WTC11 (cell line): ENCODE results near the gene TGM2. TPM values are rescaled to one million over a fixed set of nuclear protein-coding genes. Genes with fewer than 3 reads are reported as not detected.

Source experiments
- ATAC-seq: fragments of 200-7000 bp; cut with Tn5 transposase; 2 replicates; pipeline ENCODE4 v1.10.0; 2021; ENCODE audit warnings: mild to moderate bottlenecking, moderate library complexity
- CTCF ChIA-PET: fragments of 300-600 bp; sonication (Branson Sonifier 250); formaldehyde crosslinking; loops from one replicate; lab custom pipeline; 2021; ENCODE audit warnings: antibody characterized with exemption; lab: Charles Lee
- POLR2A ChIA-PET: fragments of 350-600 bp; sonication (Branson Sonifier 250); formaldehyde crosslinking; loops from one replicate; lab custom pipeline; 2021; ENCODE audit warnings: antibody characterized with exemption; lab: Charles Lee
- DNase-seq: peaks from one replicate; pipeline ENCODE4 v3.0.0; 2021; ENCODE audit warnings: low spot score
- H3K27ac Mint-ChIP-seq: 2 replicates; pipeline ENCODE4 v1.8.0; 2021; ENCODE audit warnings: mixed read lengths
- H3K27me3 Mint-ChIP-seq: 2 replicates; pipeline ENCODE4 v1.8.0; 2021; ENCODE audit warnings: low read depth, mild to moderate bottlenecking, moderate library complexity, mixed read lengths
- H3K36me3 Mint-ChIP-seq: 2 replicates; pipeline ENCODE4 v1.8.0; 2021; ENCODE audit warnings: mixed read lengths
- H3K4me1 Mint-ChIP-seq: 2 replicates; pipeline ENCODE4 v1.8.0; 2022; ENCODE audit warnings: mixed read lengths
- H3K4me3 Mint-ChIP-seq: 2 replicates; pipeline ENCODE4 v1.8.0; 2021; ENCODE audit warnings: mild to moderate bottlenecking, moderate library complexity, mixed read lengths
- H3K9me3 Mint-ChIP-seq: 2 replicates; pipeline ENCODE4 v1.8.0; 2021; ENCODE audit warnings: mixed read lengths
- EMX1 ChIP-seq: fragments of 250-450 bp; sonication (Bioruptor Pico); IDR thresholded peaks from 2 replicates; pipeline ENCODE4 v1.8.0; 2021; ENCODE audit warnings: mild to moderate bottlenecking
- GTF2I ChIP-seq: fragments of 250-450 bp; sonication (Bioruptor Pico); conservative IDR thresholded peaks from 2 replicates; pipeline ENCODE4 v1.4.0; 2021; ENCODE audit warnings: mild to moderate bottlenecking
- IRF2 ChIP-seq: sonication (generic); formaldehyde crosslinking; IDR thresholded peaks from 2 replicates; pipeline ENCODE4 v1.8.0; 2022; ENCODE audit warnings: low read depth, missing genetic modification reagents, borderline replicate concordance
- NR2C2 ChIP-seq: sonication (generic); formaldehyde crosslinking; IDR thresholded peaks from 2 replicates; pipeline ENCODE4 v1.8.0; 2022; ENCODE audit warnings: mild to moderate bottlenecking, missing genetic modification reagents
- NR3C1 ChIP-seq: sonication (generic); formaldehyde crosslinking; conservative IDR thresholded peaks from 2 replicates; pipeline ENCODE4 v1.8.1; 2023; ENCODE audit warnings: low read depth, mild to moderate bottlenecking, missing genetic modification reagents
- RORB ChIP-seq: fragments of 250-450 bp; sonication (Bioruptor Pico); IDR thresholded peaks from 2 replicates; pipeline ENCODE4 v1.9.0; 2021; ENCODE audit warnings: mild to moderate bottlenecking
- SP1 ChIP-seq: sonication (generic); formaldehyde crosslinking; conservative IDR thresholded peaks from 2 replicates; pipeline ENCODE4 v1.8.1; 2022; ENCODE audit warnings: missing genetic modification reagents
- TCF7 ChIP-seq: sonication (generic); formaldehyde crosslinking; IDR thresholded peaks from 2 replicates; pipeline ENCODE4 v1.8.0; 2022; ENCODE audit warnings: mild to moderate bottlenecking, low read depth, missing genetic modification reagents, moderate library complexity
- ZNF138 ChIP-seq: sonication (generic); formaldehyde crosslinking; conservative IDR thresholded peaks from 2 replicates; pipeline ENCODE4 v1.8.1; 2022; ENCODE audit warnings: mild to moderate bottlenecking, moderate library complexity, missing genetic modification reagents
- ZNF219 ChIP-seq: sonication (generic); formaldehyde crosslinking; IDR thresholded peaks from 2 replicates; pipeline ENCODE4 v1.8.0; 2023; ENCODE audit warnings: missing genetic modification reagents, mild to moderate bottlenecking, borderline replicate concordance
- ZNF263 ChIP-seq: sonication (generic); formaldehyde crosslinking; IDR thresholded peaks from 2 replicates; pipeline ENCODE4 v1.8.1; 2022; ENCODE audit warnings: low read depth, mild to moderate bottlenecking, moderate library complexity, missing genetic modification reagents
- total RNA-seq: library from RNA; stranded (reverse); gene quantifications from 3 replicates; pipeline ENCODE4 v1.2.3, GENCODE V29; 2021
- TF ChIP-seq, protein P1 (sequence below): sonication (generic); formaldehyde crosslinking; IDR thresholded peaks from 2 replicates; pipeline ENCODE4 v1.8.1; 2023; ENCODE audit warnings: mild to moderate bottlenecking, missing genetic modification reagents, borderline replicate concordance
- TF ChIP-seq, protein P2 (sequence below): sonication (generic); formaldehyde crosslinking; IDR thresholded peaks from 2 replicates; pipeline ENCODE4 v1.8.0; 2022; ENCODE audit warnings: mild to moderate bottlenecking, missing genetic modification reagents
- TF ChIP-seq, protein P3 (sequence below): sonication (generic); formaldehyde crosslinking; IDR thresholded peaks from 2 replicates; pipeline ENCODE4 v1.8.1; 2022; ENCODE audit warnings: mild to moderate bottlenecking, moderate library complexity, missing genetic modification reagents
- TF ChIP-seq, protein P4 (sequence below): sonication (generic); formaldehyde crosslinking; IDR thresholded peaks from 2 replicates; pipeline ENCODE4 v1.8.1; 2022; ENCODE audit warnings: low read depth, missing genetic modification reagents, borderline replicate concordance
- TF ChIP-seq, protein P5 (sequence below): sonication (generic); formaldehyde crosslinking; IDR thresholded peaks from 2 replicates; pipeline ENCODE4 v1.8.1; 2023; ENCODE audit warnings: mild to moderate bottlenecking, missing genetic modification reagents, moderate library complexity
- TF ChIP-seq, protein P6 (sequence below): sonication (generic); formaldehyde crosslinking; IDR thresholded peaks from 2 replicates; pipeline ENCODE4 v1.8.0; 2023; ENCODE audit warnings: missing genetic modification reagents, mild to moderate bottlenecking, borderline replicate concordance

TGM2 gene
- total RNA-seq, 1 experiment from 2014 or later = 1.5 TPM

DNA sequence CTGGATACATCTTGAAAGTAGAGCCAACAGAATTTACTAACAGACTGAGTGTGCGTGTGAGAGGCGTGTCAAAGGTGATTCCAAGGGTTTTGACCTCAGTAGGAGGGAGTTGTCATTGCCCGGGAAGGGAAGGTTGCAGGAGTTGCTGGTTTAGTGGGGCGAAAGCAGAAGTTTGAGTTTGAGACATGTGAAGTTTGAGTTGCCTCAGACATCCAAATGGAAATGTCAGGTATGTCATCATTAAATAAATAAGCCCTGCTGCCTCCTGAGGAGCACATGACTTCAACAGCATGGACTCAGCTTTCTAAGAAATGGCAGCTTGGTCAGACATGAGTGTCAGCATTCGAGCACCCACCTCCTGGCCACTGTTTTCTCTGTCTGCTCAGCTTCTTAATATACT is 26.6 kb upstream of the TGM2 start (continued):
- TF ChIP-seq, protein P1, sequence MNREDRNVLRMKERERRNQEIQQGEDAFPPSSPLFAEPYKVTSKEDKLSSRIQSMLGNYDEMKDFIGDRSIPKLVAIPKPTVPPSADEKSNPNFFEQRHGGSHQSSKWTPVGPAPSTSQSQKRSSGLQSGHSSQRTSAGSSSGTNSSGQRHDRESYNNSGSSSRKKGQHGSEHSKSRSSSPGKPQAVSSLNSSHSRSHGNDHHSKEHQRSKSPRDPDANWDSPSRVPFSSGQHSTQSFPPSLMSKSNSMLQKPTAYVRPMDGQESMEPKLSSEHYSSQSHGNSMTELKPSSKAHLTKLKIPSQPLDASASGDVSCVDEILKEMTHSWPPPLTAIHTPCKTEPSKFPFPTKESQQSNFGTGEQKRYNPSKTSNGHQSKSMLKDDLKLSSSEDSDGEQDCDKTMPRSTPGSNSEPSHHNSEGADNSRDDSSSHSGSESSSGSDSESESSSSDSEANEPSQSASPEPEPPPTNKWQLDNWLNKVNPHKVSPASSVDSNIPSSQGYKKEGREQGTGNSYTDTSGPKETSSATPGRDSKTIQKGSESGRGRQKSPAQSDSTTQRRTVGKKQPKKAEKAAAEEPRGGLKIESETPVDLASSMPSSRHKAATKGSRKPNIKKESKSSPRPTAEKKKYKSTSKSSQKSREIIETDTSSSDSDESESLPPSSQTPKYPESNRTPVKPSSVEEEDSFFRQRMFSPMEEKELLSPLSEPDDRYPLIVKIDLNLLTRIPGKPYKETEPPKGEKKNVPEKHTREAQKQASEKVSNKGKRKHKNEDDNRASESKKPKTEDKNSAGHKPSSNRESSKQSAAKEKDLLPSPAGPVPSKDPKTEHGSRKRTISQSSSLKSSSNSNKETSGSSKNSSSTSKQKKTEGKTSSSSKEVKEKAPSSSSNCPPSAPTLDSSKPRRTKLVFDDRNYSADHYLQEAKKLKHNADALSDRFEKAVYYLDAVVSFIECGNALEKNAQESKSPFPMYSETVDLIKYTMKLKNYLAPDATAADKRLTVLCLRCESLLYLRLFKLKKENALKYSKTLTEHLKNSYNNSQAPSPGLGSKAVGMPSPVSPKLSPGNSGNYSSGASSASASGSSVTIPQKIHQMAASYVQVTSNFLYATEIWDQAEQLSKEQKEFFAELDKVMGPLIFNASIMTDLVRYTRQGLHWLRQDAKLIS (CRISPR knock-in tag) = no peak
- TF ChIP-seq SP1 (CRISPR knock-in tag) = no peak
- no peak for TF ChIP-seq NR3C1
- no peak for TF ChIP-seq EMX1 (CRISPR knock-in tag)
- TF ChIP-seq, protein P2, sequence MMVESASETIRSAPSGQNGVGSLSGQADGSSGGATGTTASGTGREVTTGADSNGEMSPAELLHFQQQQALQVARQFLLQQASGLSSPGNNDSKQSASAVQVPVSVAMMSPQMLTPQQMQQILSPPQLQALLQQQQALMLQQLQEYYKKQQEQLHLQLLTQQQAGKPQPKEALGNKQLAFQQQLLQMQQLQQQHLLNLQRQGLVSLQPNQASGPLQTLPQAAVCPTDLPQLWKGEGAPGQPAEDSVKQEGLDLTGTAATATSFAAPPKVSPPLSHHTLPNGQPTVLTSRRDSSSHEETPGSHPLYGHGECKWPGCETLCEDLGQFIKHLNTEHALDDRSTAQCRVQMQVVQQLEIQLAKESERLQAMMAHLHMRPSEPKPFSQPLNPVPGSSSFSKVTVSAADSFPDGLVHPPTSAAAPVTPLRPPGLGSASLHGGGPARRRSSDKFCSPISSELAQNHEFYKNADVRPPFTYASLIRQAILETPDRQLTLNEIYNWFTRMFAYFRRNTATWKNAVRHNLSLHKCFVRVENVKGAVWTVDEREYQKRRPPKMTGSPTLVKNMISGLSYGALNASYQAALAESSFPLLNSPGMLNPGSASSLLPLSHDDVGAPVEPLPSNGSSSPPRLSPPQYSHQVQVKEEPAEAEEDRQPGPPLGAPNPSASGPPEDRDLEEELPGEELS (CRISPR knock-in tag) = no peak
- no peak for TF ChIP-seq RORB (CRISPR knock-in tag)
- TF ChIP-seq, protein P3, sequence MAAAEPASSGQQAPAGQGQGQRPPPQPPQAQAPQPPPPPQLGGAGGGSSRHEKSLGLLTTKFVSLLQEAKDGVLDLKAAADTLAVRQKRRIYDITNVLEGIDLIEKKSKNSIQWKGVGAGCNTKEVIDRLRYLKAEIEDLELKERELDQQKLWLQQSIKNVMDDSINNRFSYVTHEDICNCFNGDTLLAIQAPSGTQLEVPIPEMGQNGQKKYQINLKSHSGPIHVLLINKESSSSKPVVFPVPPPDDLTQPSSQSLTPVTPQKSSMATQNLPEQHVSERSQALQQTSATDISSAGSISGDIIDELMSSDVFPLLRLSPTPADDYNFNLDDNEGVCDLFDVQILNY (CRISPR knock-in tag) = no peak
- TF ChIP-seq TCF7 (CRISPR knock-in tag) = no peak
- TF ChIP-seq, protein P4, sequence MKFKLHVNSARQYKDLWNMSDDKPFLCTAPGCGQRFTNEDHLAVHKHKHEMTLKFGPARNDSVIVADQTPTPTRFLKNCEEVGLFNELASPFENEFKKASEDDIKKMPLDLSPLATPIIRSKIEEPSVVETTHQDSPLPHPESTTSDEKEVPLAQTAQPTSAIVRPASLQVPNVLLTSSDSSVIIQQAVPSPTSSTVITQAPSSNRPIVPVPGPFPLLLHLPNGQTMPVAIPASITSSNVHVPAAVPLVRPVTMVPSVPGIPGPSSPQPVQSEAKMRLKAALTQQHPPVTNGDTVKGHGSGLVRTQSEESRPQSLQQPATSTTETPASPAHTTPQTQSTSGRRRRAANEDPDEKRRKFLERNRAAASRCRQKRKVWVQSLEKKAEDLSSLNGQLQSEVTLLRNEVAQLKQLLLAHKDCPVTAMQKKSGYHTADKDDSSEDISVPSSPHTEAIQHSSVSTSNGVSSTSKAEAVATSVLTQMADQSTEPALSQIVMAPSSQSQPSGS (CRISPR knock-in tag) = no peak

DNA sequence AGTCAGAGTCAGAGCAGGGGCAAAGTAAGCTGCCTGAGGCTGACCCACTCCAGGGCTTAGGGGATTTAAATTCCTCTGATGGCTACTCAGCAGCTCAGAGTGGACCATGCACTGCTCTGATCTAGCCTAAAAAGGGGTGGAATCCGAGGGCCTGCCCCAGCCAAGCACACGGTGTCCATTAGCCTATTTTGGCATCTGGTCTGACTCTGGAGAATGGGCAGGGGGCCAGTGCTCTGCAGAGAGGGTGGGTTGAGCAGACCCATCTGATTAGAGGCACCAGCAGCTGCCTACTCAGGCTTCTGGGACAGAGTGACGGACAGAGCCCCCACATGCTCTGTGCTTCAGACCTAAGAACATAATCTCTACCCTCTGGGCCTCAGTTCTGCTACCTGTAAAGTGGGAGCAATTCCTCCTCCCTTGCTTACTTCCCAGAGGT is 25.9 kb upstream of the TGM2 start:
- H3K27me3 Mint-ChIP-seq = no peaks in the 10 kb centered on the region
- no peak for DNase-seq
- CTCF ChIA-PET = interaction anchor here (1.1 to 1.8 kb wide), 3 partner anchors 16 to 118 kb away, joined by 4 read pairs; no protein-coding TSS in a partner anchor
- peaks cover 10% of the 10 kb centered on the region for H3K9me3 Mint-ChIP-seq
- H3K4me1 Mint-ChIP-seq = 0 out of 2 replicates have a peak, but pooled peaks cover 3% of the 10 kb centered on the region
- TF ChIP-seq ZNF219 (no peak), ZNF263 (CRISPR knock-in tag) (no peak), ZNF138 (CRISPR knock-in tag) (no peak), IRF2 (CRISPR knock-in tag) (no peak)
- TF ChIP-seq, protein P5, sequence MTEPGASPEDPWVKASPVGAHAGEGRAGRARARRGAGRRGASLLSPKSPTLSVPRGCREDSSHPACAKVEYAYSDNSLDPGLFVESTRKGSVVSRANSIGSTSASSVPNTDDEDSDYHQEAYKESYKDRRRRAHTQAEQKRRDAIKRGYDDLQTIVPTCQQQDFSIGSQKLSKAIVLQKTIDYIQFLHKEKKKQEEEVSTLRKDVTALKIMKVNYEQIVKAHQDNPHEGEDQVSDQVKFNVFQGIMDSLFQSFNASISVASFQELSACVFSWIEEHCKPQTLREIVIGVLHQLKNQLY = no peak
- TF ChIP-seq, all 79 proteins: peak for 0
- H3K36me3 Mint-ChIP-seq = peaks cover 6% of the 10 kb centered on the region
- no peak overlapping the region for H3K27ac Mint-ChIP-seq
- ATAC-seq = no peak
- H3K4me3 Mint-ChIP-seq = no peak overlapping the region
- POLR2A ChIA-PET = interaction anchor here (0.6 kb wide), 1 partner anchor 38 kb away, joined by 3 read pairs; no protein-coding TSS in a partner anchor

DNA sequence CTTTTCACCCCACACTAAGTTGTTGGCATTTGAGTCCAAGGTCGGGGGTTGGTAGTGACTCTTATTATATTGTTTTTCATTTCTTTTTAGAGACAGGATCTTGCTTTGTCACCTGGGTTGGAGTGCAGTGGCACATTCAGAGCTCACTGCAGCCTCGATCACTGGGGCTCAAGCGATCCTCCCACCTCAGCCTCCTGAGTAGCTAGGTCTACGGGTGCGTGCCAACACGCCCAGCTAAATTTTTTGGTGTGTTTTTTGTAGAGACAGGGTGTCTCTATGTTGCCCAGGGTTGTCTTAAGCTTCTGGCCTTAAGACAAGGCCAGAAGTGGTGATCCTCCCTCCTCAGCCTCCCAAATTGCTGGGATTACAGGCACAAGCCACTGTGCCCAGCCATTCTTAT is 25.1 kb upstream of the TGM2 start:
- peaks cover 6% of the 10 kb centered on the region for H3K36me3 Mint-ChIP-seq
- 0 out of 2 replicates have a peak, but pooled peaks cover 3% of the 10 kb centered on the region for H3K4me1 Mint-ChIP-seq
- no peak overlapping the region for H3K4me3 Mint-ChIP-seq
- ATAC-seq (no peak), DNase-seq (no peak)
- H3K27me3 Mint-ChIP-seq = no peaks in the 10 kb centered on the region
- peaks cover 10% of the 10 kb centered on the region for H3K9me3 Mint-ChIP-seq
- ChIA-PET POLR2A (interaction anchor here (0.6 kb wide), 1 partner anchor 38 kb away, joined by 3 read pairs; no protein-coding TSS in a partner anchor), CTCF (interaction anchor here (1.7 kb wide), 1 partner anchor 31 kb away, joined by 4 read pairs; no protein-coding TSS in a partner anchor)
- no peak overlapping the region for H3K27ac Mint-ChIP-seq
- TF ChIP-seq IRF2 (CRISPR knock-in tag) = no peak
- no peak for TF ChIP-seq EMX1 (CRISPR knock-in tag)
- TF ChIP-seq GTF2I = no peak
- TF ChIP-seq, protein P6, sequence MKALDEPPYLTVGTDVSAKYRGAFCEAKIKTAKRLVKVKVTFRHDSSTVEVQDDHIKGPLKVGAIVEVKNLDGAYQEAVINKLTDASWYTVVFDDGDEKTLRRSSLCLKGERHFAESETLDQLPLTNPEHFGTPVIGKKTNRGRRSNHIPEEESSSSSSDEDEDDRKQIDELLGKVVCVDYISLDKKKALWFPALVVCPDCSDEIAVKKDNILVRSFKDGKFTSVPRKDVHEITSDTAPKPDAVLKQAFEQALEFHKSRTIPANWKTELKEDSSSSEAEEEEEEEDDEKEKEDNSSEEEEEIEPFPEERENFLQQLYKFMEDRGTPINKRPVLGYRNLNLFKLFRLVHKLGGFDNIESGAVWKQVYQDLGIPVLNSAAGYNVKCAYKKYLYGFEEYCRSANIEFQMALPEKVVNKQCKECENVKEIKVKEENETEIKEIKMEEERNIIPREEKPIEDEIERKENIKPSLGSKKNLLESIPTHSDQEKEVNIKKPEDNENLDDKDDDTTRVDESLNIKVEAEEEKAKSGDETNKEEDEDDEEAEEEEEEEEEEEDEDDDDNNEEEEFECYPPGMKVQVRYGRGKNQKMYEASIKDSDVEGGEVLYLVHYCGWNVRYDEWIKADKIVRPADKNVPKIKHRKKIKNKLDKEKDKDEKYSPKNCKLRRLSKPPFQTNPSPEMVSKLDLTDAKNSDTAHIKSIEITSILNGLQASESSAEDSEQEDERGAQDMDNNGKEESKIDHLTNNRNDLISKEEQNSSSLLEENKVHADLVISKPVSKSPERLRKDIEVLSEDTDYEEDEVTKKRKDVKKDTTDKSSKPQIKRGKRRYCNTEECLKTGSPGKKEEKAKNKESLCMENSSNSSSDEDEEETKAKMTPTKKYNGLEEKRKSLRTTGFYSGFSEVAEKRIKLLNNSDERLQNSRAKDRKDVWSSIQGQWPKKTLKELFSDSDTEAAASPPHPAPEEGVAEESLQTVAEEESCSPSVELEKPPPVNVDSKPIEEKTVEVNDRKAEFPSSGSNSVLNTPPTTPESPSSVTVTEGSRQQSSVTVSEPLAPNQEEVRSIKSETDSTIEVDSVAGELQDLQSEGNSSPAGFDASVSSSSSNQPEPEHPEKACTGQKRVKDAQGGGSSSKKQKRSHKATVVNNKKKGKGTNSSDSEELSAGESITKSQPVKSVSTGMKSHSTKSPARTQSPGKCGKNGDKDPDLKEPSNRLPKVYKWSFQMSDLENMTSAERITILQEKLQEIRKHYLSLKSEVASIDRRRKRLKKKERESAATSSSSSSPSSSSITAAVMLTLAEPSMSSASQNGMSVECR (CRISPR knock-in tag) = no peak
- no peak for TF ChIP-seq NR2C2 (CRISPR knock-in tag)
- no peak for TF ChIP-seq ZNF138 (CRISPR knock-in tag)
- TF ChIP-seq, protein P4 (CRISPR knock-in tag) = no peak
